K562 (cell line): ENCODE measurements around the gene SMIM45.

Experiments used
- ATAC-seq: fragments of 200-7000 bp; cut with Tn5 transposase; 3 replicates; pipeline ENCODE4 v1.9.1; 2020; ENCODE audit warnings: moderate library complexity
- BruUV-seq: library from RNA; stranded (reverse); fragments of 400-500 nt; replicated peaks from 2 replicates; lab custom pipeline; 2021; lab: Mats Ljungman, UMichigan
- CTCF ChIA-PET: fragments of 300-600 bp; formaldehyde crosslinking; extraction: SDS; loops from one replicate; lab custom pipeline; 2021; ENCODE audit warnings: low intra/inter-chr PET ratio; lab: Yijun Ruan, JAX
- POLR2A ChIA-PET: fragments of 300-600, 350-650 bp; sonication (Branson Sonifier 250); formaldehyde crosslinking; extraction: SDS; loops from one replicate; lab custom pipeline; 2021; ENCODE audit warnings: antibody characterized with exemption, inconsistent platforms; lab: Yijun Ruan, JAX
- DNase-seq, 4 experiments: peaks; one replicate each; pipeline versions ENCODE4 v3.0.0 to v3.0.0-alpha.2; 2011 to 2018; ENCODE audit warnings: low spot score in 3 of 4, mixed read lengths in 3 of 4; ENCODE audit errors: extremely low read depth in 1 of 4
- FAIRE-seq: peaks from 2 replicates; lab custom pipeline; 2011; peaks lifted over from hg19 to GRCh38; lab: Jason Lieb, UNC
- H2AFZ ChIP-seq: 2 replicates; pipeline ENCODE4 v1.6.0; 2011; ENCODE audit warnings: low read depth, low read length, control low read depth, inconsistent platforms
- H3K27ac ChIP-seq: fragments of 200-600 bp; 3 replicates; pipeline ENCODE4 v1.8.0; 2011; ENCODE audit warnings: low read depth, mild to moderate bottlenecking, control low read depth, inconsistent platforms, low read length, moderate library complexity, mixed read lengths; ENCODE audit errors: extremely low read depth
- H3K27me3 ChIP-seq, 2 experiments: fragments of 300-600 bp in 1 of 2; 2 replicates in 1 of 2; 3 replicates in 1 of 2; pipeline versions ENCODE4 v1.6.0 to v1.8.0; 2011; ENCODE audit warnings: inconsistent platforms in 2 of 2, low read length in 2 of 2, mild to moderate bottlenecking in 1 of 2, mixed read lengths in 1 of 2, moderate library complexity in 1 of 2; ENCODE audit not compliant: control insufficient read depth in 2 of 2, insufficient read depth in 2 of 2
- H3K36me3 ChIP-seq: fragments of 300-600 bp; 3 replicates; pipeline ENCODE4 v1.8.0; 2011; ENCODE audit warnings: mild to moderate bottlenecking, low read length, inconsistent platforms; ENCODE audit not compliant: control insufficient read depth, insufficient read depth
- H3K4me1 ChIP-seq, 2 experiments: fragments of 200-600 bp in 1 of 2; replicated peaks in 1 of 2; 2 replicates in 1 of 2; 3 replicates in 1 of 2; pipeline versions ENCODE4 v1.5.1 to v1.8.0; 2011; ENCODE audit warnings: inconsistent platforms in 2 of 2, low read length in 2 of 2, mild to moderate bottlenecking in 1 of 2, mixed read lengths in 1 of 2, moderate library complexity in 1 of 2; ENCODE audit not compliant: control insufficient read depth in 2 of 2, insufficient read depth in 2 of 2
- H3K4me2 ChIP-seq: 2 replicates; pipeline ENCODE4 v1.6.1; 2011; ENCODE audit warnings: low read length, control low read depth, inconsistent platforms, mixed read lengths; ENCODE audit not compliant: insufficient read depth
- H3K4me3 ChIP-seq: fragments of 200-600 bp; sonication (generic), shearing (Covaris generic); 2 replicates; pipeline ENCODE4 v1.5.1; 2016; ENCODE audit warnings: control low read depth, inconsistent platforms
- H3K79me2 ChIP-seq: fragments of 200-600 bp; 3 replicates; pipeline ENCODE4 v1.8.0; 2011; ENCODE audit warnings: low read length, inconsistent platforms; ENCODE audit not compliant: control insufficient read depth, insufficient read depth
- H3K9ac ChIP-seq, 2 experiments: 2 replicates each; pipeline versions ENCODE4 v1.6.0 to v1.6.1; 2011; ENCODE audit warnings: low read depth in 2 of 2, low read length in 2 of 2, control low read depth in 1 of 2, inconsistent platforms in 1 of 2, mild to moderate bottlenecking in 1 of 2, mixed read lengths in 1 of 2; ENCODE audit not compliant: insufficient read depth in 1 of 2
- H3K9me1 ChIP-seq: one replicate; pipeline ENCODE4 v1.6.0; 2011; ENCODE audit warnings: inconsistent platforms, mild to moderate bottlenecking, low read length, moderate library complexity; ENCODE audit not compliant: control insufficient read depth, insufficient read depth
- H3K9me3 ChIP-seq: replicated peaks from 2 replicates; pipeline ENCODE4 v1.5.1; 2011; ENCODE audit warnings: low read depth, low read length, inconsistent platforms; ENCODE audit not compliant: control insufficient read depth, insufficient read depth
- H4K20me1 ChIP-seq: replicated peaks from 2 replicates; pipeline ENCODE4 v1.6.1; 2011; ENCODE audit warnings: low read length, inconsistent platforms, mixed read lengths; ENCODE audit not compliant: control insufficient read depth, insufficient read depth
- BRF1 ChIP-seq: IDR thresholded peaks from 3 replicates; pipeline ENCODE4 v1.6.1; 2011; ENCODE audit warnings: borderline replicate concordance, mild to moderate bottlenecking; ENCODE audit not compliant: insufficient read length; ENCODE audit errors: extremely low read depth
- CBX1 ChIP-seq: sonication (generic); IDR thresholded peaks from 2 replicates; pipeline ENCODE4 v1.6.1; 2016; ENCODE audit warnings: antibody characterized with exemption, low read depth, mild to moderate bottlenecking
- CBX5 ChIP-seq: IDR thresholded peaks from 2 replicates; pipeline ENCODE4 v1.6.1; 2014; ENCODE audit warnings: low read depth, borderline replicate concordance
- CUX1 ChIP-seq: fragments of 200-800 bp; sonication (Bioruptor generic); IDR thresholded peaks from 2 replicates; pipeline ENCODE4 v1.6.1; 2016; ENCODE audit warnings: missing genetic modification characterization, missing compliant biosample characterization
- ELF2 ChIP-seq: fragments of 250-450 bp; sonication (Bioruptor Pico); IDR thresholded peaks from 2 replicates; pipeline ENCODE4 v1.5.0; 2021; ENCODE audit warnings: mild to moderate bottlenecking
- ILF3 ChIP-seq: fragments of 450-650 bp; IDR thresholded peaks from 2 replicates; pipeline ENCODE4 v1.6.1; 2018; ENCODE audit warnings: antibody characterized with exemption, mild to moderate bottlenecking, moderate library complexity, borderline replicate concordance
- NRF1 ChIP-seq, 2 experiments: fragments of 450-650 bp; IDR thresholded peaks in 1 of 2; conservative IDR thresholded peaks in 1 of 2; 2 replicates each; pipeline ENCODE4 v1.6.1; 2014; ENCODE audit warnings: mild to moderate bottlenecking in 2 of 2
- RERE ChIP-seq: sonication (generic); formaldehyde crosslinking; IDR thresholded peaks from 2 replicates; pipeline ENCODE4 v1.8.0; 2023; ENCODE audit warnings: missing genetic modification reagents, mild to moderate bottlenecking, borderline replicate concordance
- SREBF1 ChIP-seq: fragments of 150-350 bp; IDR thresholded peaks from 2 replicates; pipeline ENCODE4 v1.6.1; 2014; ENCODE audit warnings: antibody characterized with exemption, low read depth, low read length, borderline replicate concordance
- ZC3H11A ChIP-seq: IDR thresholded peaks from 2 replicates; pipeline ENCODE4 v1.6.1; 2012; ENCODE audit warnings: low read depth, low read length, improper control_type of control experiment
- ZNF124 ChIP-seq: sonication (generic); formaldehyde crosslinking; IDR thresholded peaks from 2 replicates; pipeline ENCODE4 v1.8.1; 2022; ENCODE audit warnings: missing genetic modification reagents
- ZNF699 ChIP-seq: fragments of 250-450 bp; sonication (Bioruptor Pico); IDR thresholded peaks from 2 replicates; pipeline ENCODE4 v1.8.0; 2021; ENCODE audit warnings: mild to moderate bottlenecking, moderate library complexity; ENCODE audit not compliant: insufficient replicate concordance
- ZNF764 ChIP-seq: fragments of 250-450 bp; sonication (Bioruptor Pico); IDR thresholded peaks from 2 replicates; pipeline ENCODE4 v1.4.0; 2020; ENCODE audit warnings: low read depth, mild to moderate bottlenecking, moderate library complexity
- WGBS: fragments of 100-300 bp; shearing (Covaris generic); methylation state at CpG from one replicate; pipeline ENCODE4 v1.1.6; 2016; ENCODE audit warnings: low coverage, mixed read lengths; ENCODE audit not compliant: insufficient coverage; ENCODE audit errors: missing lambda C conversion rate; 5-methylcytosine and 5-hydroxymethylcytosine counted together
- in situ Hi-C: fragments of 300-500 bp; cut with MboI; formaldehyde crosslinking; loops from 4 replicates; pipeline ENCODE4 v1.15.0; 2018; ENCODE audit warnings: inconsistent platforms, mixed read lengths
- intact Hi-C: fragments of 100-400 bp; cut with micrococcal nuclease; formaldehyde crosslinking; loops from 2 replicates; pipeline ENCODE4 v1.14.2; 2022

The SMIM45 gene

GRCh38 chr22:41952713-41953112 is 763 bp downstream of the SMIM45 start:
- POLR2A ChIA-PET = interaction anchor here (0.7 kb wide), 1 partner anchor 197 kb away, joined by 3 read pairs; no protein-coding TSS in a partner anchor
- 18% methylated on average over 2 of the region's 2 CpGs for WGBS
- peaks cover 0 to 15% of the 10 kb centered on the region in 2 experiments; a peak in 4 of 5 replicates for H3K4me1 ChIP-seq
- no peak for FAIRE-seq
- TF ChIP-seq ZNF699 (no peak), CBX1 (no peak), CUX1 (CRISPR knock-in tag) (no peak), ILF3 (no peak), ZC3H11A (no peak), SREBF1 (no peak), ZNF124 (CRISPR knock-in tag) (no peak), CBX5 (no peak), ZNF764 (CRISPR knock-in tag) (no peak), RERE (CRISPR knock-in tag) (no peak), BRF1 (no peak), NRF1 (conservative IDR thresholded peaks at IDR 0.05 in 1 of 2, IDR thresholded peaks at IDR 0.05 in 1 of 2) (no peak), ELF2 (no peak)
- TF ChIP-seq, all 486 proteins: peak for 0
- H3K9me3 ChIP-seq = no peaks in the 10 kb centered on the region
- peaks cover 2% of the 10 kb centered on the region; the same call in 1 of the 3 replicates for H3K79me2 ChIP-seq
- no peaks in the 10 kb centered on the region for H4K20me1 ChIP-seq
- no peaks in the 10 kb centered on the region for H3K27me3 ChIP-seq
- H2AFZ ChIP-seq = no peak overlapping the region
- no peak overlapping the region for H3K4me3 ChIP-seq
- no TSS peak for BruUV-seq
- DNase-seq (no peak), ATAC-seq (no peak)
- intact Hi-C loops = no loop called here
- H3K27ac ChIP-seq = no peak overlapping the region
- no peaks in the 10 kb centered on the region for H3K9me1 ChIP-seq
- no peak overlapping the region for H3K4me2 ChIP-seq
- no peak overlapping the region for H3K9ac ChIP-seq
- in situ Hi-C loops = loop anchor here (25.0 kb wide), 1 partner anchor 485 kb away; the partner anchor contains the start of gene NFAM1
- CTCF ChIA-PET = no interaction called here
- no peaks in the 10 kb centered on the region for H3K36me3 ChIP-seq
